GM18951 (cell line): ENCODE data around the gene NMNAT2.

Source experiments
- POLR2A ChIP-seq: IDR thresholded peaks from 4 replicates; pipeline ENCODE4 v1.6.1; 2011; ENCODE audit warnings: mild to moderate bottlenecking; ENCODE audit not compliant: insufficient read length, insufficient read depth; ENCODE audit errors: extremely low read depth
- in situ Hi-C: fragments of 300-500 bp; cut with MboI; formaldehyde crosslinking; loops from one replicate; pipeline ENCODE4 v1.12.0; 2022; ENCODE audit warnings: low sequenced_read_pairs, mixed read lengths, inconsistent platforms; ENCODE audit not compliant: unreplicated experiment

The NMNAT2 gene

DNA sequence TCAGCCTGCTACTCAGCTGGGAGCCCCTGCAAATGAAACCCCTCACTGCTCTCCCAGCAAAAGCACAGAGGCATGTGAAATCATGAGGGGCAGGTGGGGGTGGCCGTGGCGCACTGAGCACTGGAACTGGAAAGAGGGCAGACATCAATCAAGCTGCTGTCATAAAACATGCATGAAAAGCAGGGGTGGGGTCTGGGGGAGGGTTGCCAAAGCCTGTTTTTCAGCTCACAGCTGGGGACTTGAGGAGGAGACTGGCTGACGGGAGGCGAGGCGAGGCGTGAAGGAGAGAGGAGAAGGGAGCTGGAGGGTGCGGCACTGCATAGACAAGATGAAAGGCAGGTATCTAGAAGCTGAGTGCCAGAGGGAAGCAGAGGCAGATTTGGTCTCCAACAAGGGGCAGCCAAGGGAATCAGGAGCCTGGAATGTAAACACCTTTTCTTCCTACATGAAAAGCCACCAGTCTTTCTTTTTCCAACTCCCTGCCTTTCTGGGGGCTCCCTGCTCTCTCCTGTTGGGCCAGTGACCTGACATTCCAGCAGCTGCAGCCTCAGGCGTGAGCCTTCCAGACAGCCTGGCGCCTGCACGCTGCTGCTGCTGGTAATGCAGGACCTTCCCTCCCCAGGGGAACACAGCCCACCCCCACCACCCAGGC is 87.0 kb downstream of the NMNAT2 start:
- TF ChIP-seq POLR2A, result no peak
- in situ Hi-C loops, result no loop called here

DNA sequence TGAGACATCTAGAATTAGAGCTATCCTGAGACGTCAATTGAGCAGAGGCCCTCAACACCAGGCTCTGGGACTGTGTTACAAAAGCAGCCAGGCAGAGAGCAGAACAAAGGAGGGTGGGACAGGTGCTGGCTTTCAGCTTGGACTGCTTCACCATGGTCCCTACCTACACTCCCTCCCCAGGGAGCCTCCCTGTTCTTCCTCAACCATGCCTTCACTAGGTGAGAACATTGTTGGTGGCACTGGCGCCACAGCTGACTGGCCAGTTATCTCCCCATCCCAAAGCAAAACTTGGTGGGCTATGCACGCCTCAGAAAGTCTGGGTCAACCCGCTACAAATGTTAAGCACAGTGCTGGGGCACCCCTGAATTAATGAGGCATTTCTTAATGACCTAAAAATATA is 87.8 kb downstream of the NMNAT2 start:
- TF ChIP-seq POLR2A, result no peak
- in situ Hi-C loops, result no loop called here

DNA sequence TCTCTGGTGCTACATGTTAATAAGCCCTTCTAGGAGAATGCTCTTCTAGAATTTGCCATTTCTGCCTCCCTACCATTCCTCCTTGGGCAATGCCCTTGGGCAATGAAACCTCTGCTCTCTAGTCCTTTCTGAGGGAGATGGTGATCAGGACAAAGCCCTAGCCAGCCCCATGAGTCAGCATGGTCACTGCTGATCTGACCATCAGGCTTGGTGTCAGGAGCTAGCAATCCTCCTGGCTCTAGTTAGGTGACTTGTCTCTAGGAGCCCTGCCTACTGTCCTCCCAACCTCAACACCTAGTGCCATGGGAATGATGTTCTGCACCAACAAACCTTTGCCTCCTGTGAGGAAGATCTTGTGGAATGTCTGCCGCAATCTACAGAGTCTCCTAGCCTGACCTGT is 89.8 kb downstream of the NMNAT2 start:
- in situ Hi-C loops, result no loop called here
- no peak for TF ChIP-seq POLR2A

DNA sequence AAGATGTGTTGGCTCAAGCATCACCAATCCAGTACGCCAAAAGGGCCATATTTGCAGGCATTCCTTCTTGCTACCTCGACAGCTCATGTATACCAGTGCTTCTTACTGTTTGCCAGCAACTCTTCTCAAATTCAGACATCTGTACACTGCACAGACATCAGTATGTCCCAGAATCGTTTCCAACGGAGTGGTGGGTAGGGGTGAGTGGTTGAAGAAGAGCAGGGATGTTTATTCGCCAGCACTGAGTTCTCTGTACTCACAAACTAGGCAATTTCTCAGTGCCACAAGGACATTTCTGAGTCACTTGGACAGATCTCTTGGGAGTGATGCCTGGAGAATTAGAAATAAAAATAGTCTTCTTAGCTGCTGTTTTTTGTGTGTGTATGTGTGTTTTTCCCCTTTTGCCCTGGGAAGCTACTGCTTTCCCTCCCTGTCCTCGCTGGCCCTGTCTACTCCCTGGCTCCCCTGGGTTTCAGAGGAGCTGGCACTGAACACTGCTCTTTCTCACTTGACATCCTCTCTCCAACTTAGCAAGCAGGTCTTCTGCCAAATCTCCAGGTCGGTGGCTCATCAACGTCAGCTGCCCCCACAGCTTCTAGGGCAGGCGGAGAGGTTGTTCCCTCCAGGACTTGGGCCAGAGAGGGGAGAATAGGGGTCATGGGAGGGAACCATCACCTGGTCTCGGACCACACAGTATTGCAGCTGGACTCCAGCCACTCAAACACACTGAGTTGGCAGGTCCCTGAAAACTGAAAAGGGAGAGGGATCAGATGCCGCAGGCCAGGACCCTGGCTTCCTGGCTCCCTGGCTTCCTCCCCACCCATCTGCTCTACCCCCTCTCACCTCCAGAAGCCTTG is 90.5 kb downstream of the NMNAT2 start:
- in situ Hi-C loops, result no loop called here
- TF ChIP-seq POLR2A, result no peak

DNA sequence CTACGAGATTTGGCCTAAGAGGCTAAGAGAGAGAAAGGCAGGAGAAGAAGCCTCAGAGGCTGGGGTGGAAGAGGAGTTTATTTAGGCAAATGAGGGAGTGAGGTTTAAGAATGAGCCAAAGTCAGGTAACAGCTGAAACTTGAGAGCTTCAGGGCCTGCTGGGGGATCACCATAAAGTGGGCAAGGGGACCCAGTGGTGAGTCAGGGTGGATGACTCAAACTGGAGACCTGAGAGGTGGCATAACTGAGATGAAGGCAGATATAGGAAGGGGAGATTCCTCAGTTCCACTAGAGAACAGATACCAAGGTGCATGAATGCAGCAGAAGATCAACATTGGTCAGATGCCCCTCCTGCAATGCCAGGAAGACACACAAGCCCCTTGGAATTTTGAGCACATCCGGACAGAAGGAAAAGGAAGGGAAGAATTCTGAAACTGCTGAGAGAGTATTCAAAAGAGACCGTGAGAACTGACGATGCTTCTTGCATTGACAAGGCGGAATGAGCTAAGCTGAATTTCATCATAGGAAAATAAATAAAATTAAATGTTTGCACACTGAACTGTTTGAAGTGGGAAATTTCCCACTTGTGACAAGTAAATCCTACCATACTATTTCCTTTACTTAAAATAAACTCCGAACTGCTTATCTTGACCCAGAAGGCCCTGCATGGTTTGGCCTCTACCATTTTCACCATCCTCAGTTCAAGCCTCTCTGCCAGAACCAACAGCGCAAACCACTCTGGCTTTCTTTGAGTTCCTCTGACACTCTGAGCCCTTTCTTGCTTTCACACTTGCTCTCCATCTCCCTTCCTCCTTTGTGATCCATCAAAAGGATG is 94.1 kb downstream of the NMNAT2 start:
- TF ChIP-seq POLR2A, result no peak
- in situ Hi-C loops, result no loop called here

DNA sequence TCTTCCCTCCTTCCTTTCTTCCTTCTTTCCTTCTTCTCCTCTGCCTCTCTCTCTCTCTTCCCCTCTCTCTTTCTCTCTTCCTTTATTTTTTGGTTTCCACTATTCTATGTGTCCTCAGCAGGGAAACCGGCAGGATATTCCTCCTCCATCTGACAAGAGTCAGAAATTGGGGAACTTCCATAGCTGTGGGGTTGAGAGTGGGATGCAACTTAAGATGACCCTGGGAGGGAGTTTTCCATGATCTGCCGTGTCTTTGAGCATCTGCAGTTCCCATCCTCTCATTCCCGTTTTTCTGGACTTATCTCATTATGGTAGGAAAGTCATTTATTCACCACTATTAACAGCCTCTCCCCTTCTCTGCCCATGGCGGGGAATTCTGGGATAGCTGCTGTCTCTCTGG is 98.6 kb downstream of the NMNAT2 start:
- TF ChIP-seq POLR2A, result no peak
- in situ Hi-C loops, result no loop called here

DNA sequence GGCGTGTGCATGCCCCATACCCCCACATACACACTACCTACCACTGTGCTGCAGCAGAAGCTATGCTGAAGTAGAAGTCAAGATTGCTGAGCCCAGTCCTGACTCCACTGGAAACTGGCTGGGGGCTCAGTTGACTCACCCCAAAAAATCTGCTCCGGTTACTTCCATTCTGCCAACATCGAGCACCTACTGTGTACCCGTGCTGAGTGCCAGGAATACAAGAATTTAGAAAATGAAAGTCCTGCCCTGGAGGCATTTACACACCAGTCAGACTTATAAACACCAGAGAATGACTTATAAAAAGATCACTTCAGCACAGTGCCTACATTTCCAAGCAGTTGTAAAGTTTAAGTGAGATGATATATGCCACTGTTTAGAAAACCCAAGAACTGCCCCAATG is 99.1 kb downstream of the NMNAT2 start:
- TF ChIP-seq POLR2A, result no peak
- in situ Hi-C loops, result no loop called here

DNA sequence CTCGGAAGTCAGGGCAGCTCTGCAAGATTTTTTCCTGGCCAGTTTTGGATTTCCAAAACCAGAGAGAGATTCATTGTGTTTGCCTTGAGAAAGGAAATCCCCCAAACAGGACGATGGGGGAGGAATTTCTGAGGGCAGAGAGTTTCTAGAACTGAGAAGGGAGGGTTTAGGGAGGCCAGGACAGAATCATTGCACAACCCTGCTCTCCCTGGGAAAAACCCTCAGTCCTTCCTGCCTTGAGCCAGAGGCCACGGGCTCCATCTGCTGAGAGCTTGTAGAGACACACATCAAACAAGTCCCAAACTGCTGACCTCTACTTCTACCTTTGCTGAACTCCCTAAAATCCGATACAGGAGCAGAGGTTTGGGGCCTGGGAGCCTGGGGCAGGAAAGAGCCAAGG is 99.7 kb downstream of the NMNAT2 start:
- in situ Hi-C loops, result no loop called here
- no peak for TF ChIP-seq POLR2A

DNA sequence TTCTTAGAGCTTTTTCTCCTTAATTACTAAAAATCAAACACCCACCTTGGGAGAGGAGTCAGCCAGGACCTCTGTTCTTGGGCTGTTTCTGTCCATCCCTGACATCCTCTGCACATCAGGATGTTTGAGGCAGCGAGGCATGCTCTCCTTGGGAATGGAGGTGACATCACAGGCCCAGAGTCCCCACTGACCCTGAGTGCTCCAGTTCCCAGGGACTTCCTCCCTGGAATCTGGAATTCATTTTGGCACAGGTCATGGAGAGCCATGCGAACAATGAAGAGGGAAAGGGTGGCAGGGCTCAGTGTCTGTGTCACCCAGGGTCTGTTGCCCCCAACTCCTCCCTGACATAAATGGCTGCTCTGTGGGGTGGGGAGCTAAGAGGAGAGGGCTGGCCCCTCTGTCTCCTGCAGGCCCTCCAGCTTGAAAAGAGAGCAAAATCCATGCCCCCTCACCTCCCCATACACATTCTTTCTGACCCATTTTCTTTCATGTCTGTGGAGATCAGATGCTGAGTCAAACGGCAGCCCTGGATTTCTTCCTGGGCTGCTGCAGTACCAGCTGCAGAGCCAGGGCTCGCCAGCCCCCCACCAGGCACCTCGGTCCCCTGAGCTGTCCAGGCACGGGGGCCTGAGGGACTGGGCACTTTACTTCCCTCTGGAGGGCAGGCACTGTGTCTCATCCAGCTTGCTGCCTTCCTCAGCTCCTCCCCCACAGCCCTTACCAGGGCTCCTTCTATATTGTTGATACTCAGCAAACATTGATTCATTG is 102.0 kb downstream of the NMNAT2 start:
- in situ Hi-C loops, result no loop called here

DNA sequence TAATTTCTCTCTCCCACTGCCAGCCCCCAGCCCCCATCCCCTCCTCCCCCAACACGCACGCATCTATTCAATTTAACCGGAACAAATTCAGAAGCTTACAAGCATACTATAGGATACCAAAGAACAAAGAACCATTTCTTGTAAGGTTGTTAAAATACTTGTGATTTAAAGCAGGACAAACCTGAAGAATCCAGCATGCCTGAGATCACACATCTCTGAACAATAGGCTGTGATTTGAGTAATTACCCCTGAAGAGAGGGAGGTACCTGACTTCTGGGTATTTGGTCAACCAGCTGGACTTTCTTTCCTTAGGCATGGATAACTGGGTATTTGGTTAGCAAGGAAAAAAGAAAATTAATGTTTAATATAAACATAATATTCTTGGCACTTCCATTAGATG is 105.1 kb downstream of the NMNAT2 start:
- no peak for TF ChIP-seq POLR2A
- in situ Hi-C loops, result no loop called here

More for the DNA sequence above, 102.0 kb downstream of the NMNAT2 start:
- no peak for TF ChIP-seq POLR2A

DNA sequence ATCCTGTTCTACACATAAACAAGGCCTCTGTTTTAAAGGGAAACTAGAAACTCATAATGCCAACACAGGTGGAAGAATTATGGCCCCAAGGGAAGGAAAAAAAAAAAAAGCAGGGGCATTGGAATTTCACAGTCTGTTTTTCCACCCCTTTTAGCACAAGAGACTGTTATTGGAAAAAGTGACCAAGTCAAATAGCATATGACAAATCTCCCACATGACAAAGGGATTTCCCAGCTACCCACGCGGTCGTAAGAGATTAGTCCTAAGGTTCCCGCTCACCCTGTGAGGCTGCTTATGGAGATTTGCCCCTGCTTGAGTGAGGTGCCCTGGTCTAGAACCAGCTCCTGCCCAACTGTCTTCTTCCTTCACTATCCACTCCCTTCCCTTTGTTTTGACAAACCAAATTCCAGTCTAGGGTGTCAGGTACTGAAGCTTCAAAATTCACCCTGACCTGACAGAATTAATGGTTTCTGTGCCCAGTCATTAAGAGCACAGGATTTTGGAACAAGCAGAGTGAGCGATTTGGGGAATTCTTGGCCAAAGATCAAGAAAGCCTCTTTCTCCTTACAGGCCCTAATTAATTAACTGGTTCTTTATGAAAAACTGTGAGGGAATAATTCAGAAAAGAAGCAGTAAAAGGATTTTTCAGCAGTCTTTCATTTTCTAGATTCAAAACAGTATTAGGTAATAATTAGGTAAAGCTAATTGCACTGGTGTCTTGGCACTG is 107.3 kb downstream of the NMNAT2 start:
- in situ Hi-C loops, result no loop called here
- TF ChIP-seq POLR2A, result no peak

DNA sequence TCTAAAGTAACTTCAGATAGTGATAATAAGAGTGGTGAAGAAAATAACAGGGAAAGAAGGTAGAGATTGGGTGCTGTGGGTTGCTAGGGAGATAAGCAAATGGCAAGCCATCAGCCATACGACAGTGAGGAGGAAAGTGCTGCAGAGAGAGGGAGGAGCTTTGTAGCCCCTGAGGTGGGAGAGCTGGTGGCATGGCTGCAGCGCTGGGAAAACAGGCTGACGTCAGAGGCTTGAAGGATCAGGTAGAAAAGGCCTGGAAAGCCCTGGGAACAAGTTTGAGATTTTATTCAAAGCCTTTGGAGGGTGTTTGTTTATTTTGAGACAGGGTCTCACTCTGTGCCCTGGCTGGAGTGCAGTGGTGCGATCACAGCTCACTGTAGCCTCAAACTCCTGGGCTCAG is 109.5 kb downstream of the NMNAT2 start:
- in situ Hi-C loops, result no loop called here
- no peak for TF ChIP-seq POLR2A

DNA sequence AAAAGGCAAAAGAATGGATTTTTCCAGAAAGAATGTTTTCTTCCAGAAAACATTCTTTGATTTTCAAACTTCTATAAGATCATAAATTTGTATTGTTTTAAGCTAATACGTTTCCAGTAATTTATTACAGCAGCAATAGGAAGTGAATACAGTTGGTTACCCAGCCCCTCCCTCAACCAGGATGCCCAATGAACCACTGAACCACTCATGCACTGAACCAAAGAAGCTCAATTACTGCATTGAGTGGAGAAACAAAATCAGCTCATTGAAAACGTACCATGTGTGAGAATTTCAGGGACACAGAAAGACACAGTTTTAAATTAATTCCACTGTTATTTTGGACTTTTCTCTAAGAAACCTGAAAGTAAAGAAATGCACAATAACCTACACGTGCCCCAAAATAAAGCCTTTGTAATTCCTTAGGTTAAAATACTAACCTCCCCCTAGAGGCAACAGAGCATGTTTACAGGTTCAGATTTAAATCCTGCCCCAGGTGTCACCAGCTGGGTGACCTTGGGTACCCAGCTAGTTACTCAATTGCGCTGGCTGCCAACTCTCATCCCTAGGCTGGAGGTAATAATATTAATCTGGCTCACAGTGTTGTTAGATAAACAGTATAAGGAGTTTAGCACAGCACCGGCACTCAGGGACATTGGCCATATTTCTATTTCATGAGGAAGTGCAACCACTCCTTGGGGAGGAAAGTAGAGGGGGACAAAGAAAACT is 111.7 kb downstream of the NMNAT2 start:
- TF ChIP-seq POLR2A, result no peak
- in situ Hi-C loops, result no loop called here
